Renal pelvis (tissue), 4 donors: ENCODE results near the gene ATP6V0A4. TPM values are rescaled to one million over a fixed set of nuclear protein-coding genes. Genes with fewer than 3 reads are reported as not detected.

Source experiments
- DNase-seq: peaks from one replicate; pipeline ENCODE4 v3.0.0-alpha.2; 2013
- polyA plus RNA-seq, 3 donors: library from polyadenylated mRNA; unstranded; fragments of 120-200 nt; gene quantifications; one replicate each; pipeline ENCODE4 v1.2.1, GENCODE V29; 2013; ENCODE audit not compliant: insufficient read length in 3 of 3

ATP6V0A4 gene
- polyA plus RNA-seq, 3 donors: 55.1 to 76.8 (median 56.9) TPM

- peak; percentile 71 for DNase-seq
These were observed 134.0 kb downstream of the ATP6V0A4 start for GRCh38 chr7:138663725-138664710.

- no peak for DNase-seq
These were observed 135.0 kb downstream of the ATP6V0A4 start for GRCh38 chr7:138662991-138663320.

DNA sequence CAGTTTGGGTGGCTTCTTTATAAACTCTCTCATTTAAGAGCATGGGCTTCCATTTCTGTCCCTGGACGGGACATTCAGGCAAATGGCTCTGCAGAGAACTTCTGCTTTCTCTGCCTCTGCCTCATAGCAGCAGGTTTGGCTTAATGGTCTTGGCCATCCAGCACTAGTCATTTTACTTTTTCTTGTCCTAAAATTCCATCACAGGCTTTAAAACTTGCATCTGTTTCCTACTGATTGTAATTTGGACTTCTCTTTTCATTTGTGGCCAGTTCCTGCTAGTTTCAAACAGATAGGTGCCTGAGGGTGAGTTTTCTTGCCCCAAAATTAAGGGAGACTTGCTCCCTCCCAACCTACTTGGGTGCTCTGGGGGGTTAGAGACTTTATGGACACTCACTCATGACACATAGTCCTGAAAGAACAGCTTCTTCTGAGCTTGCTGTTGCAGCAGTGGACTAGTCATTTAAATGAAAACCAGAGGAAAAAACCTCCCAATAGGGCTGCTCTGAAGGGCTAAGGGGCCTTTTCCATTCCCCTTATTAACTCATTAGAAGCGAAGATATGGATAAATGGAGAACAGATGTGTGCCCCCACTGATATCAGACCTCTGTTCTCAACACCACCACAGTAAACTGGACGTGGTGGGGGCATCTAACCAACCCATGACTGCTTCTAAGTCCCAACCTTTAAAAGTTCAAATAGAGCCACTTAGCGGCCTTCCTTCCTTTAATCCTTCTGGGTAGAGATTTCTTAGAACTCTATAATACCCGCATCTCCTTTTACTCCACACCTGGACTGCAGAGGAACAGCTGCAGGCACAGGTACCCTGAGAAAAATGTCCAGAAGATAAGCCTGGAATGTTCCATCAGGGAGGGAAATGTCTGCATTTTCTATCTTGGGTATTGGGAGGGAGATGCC is 135.7 kb downstream of the ATP6V0A4 start:
- no peak for DNase-seq

DNA sequence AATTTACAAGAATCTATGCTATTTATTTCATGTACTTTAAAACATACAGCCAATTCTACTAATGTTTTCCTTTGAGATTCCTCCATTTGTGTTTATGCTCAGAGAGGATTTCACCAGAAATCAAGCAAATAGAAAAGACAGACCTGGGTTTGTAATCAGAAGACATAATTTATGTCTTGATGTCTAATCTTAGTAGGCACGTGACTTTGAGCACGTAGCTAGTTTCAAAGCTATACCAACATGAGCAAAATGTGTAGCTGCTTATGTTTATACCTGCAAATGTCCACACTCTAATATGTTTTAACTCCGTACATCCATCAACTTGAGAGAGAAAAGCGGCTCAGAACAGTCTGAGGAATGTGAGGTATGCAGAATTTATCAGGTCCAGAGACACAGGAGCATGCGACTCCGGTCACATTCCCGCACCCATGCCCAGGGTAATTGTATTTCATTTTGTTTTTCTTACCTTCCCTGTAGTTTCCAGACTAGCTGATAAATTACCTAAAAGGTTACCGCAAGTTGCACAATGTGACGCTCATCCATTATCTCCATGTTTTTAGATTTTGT is 136.8 kb downstream of the ATP6V0A4 start:
- peak; percentile 28 for DNase-seq

GRCh38 chr7:138658889-138659288 is 139.1 kb downstream of the ATP6V0A4 start:
- no peak for DNase-seq

DNA sequence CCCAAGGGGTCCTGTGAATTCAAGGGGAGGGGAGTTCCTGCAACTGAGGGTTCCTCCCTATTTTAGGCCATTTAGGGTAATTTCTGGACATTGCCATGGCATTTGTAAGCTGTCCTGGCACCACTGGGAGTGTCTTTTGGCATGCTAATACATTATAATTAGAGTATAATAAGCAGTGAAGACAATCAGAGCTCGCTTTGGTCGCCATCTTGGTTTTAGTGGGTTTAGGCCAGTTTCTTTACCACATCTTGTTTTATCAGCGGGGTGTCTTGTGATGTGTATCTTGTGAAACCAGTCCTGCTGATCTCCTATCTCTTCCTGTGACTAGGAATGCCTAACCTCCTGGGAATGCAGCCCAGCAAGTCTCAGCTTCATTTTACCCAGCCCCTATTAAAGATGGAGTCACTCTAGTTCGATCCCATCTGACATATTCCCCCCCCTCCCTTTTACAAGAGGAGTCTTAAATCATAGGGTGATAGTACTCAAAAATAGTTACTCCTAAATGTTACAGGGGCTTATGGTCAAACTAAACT is 140.1 kb downstream of the ATP6V0A4 start:
- DNase-seq: no peak

GRCh38 chr7:138656952-138657351 is 141.0 kb downstream of the ATP6V0A4 start:
- DNase-seq: no peak

Other genes starting within 250 kb of the ATP6V0A4 start
- 1 to 10 TPM; 3.2 to 3.6 (median 3.4) TPM for gene SVOPL, start 96.8 kb downstream of the ATP6V0A4 start, polyA plus RNA-seq
- gene TMEM213, start 202 bp downstream of the ATP6V0A4 start, polyA plus RNA-seq: 10 to 100 TPM; 29.3 to 52.0 (median 45.9) TPM
- gene KIAA1549, start 183.2 kb upstream of the ATP6V0A4 start, polyA plus RNA-seq: 10 to 100 TPM; 14.1 to 15.2 (median 14.2) TPM
- gene ZC3HAV1L, start 237.8 kb upstream of the ATP6V0A4 start, polyA plus RNA-seq: 10 to 100 TPM; 17.3 to 32.9 (median 29.2) TPM